ENCODE measurements around the gene NDUFA12. TPM values are rescaled to one million over a fixed set of nuclear protein-coding genes. Genes with fewer than 3 reads are reported as not detected.

The NDUFA12 gene
- total RNA-seq, 1 donor from 2014 or later: 86.5 TPM

- no peak for TF ChIP-seq CTCF (IDR thresholded peaks at IDR 0.05; ENCODE audit: unreplicated experiment)
- Mint-ChIP-seq H3K4me3 (ENCODE audit: low read depth) (no peak overlapping the region), H3K27me3 (no peaks in the 10 kb centered on the region), H3K27ac (no peak overlapping the region), H3K9me3 (ENCODE audit: low read depth) (no peaks in the 10 kb centered on the region), H3K4me1 (ENCODE audit: low read depth) (no peaks in the 10 kb centered on the region), H3K36me3 (ENCODE audit: insufficient read depth) (peaks cover 2% of the 10 kb centered on the region)
- no peak for DNase-seq (ENCODE audit: low spot score, unreplicated experiment)
Measured at GRCh38 chr12:94965982-94966630, 37.4 kb downstream of the NDUFA12 start.

GRCh38 chr12:94963649-94964048 lies 39.8 kb downstream of the NDUFA12 start:
- Mint-ChIP-seq H3K27me3 (no peaks in the 10 kb centered on the region), H3K4me1 (ENCODE audit: low read depth) (peaks cover 3% of the 10 kb centered on the region)
- TF ChIP-seq CTCF (IDR thresholded peaks at IDR 0.05; ENCODE audit: unreplicated experiment): no peak

DNA sequence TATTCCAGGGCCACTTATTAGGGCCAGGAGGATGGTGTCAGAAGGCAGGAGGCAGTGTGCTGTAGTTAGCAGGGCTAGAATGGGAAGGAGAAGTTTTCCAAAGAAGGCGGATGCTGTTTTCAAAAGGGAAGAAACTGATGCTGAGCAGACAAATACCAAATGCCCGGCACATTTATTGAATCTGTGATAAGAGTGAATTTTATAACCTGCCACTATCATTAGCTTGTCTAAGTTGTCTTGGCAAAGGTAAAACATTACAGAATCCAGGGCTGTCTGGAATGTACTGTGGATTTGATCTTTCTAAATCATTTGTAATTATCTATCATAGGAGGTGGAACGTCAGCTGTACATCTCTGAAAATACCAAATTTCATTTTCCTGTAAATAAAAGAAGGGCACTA lies 40.8 kb downstream of the NDUFA12 start:
- no peaks in the 10 kb centered on the region for H3K27me3 Mint-ChIP-seq
- peaks cover 3% of the 10 kb centered on the region for H3K4me1 Mint-ChIP-seq (ENCODE audit: low read depth)
- H3K9me3 Mint-ChIP-seq (ENCODE audit: low read depth): no peaks in the 10 kb centered on the region
- TF ChIP-seq CTCF (IDR thresholded peaks at IDR 0.05; ENCODE audit: unreplicated experiment): no peak
- no peak overlapping the region for H3K27ac Mint-ChIP-seq
- no peaks in the 10 kb centered on the region for H3K36me3 Mint-ChIP-seq (ENCODE audit: insufficient read depth)
- DNase-seq (ENCODE audit: low spot score, unreplicated experiment): no peak
- no peak overlapping the region for H3K4me3 Mint-ChIP-seq (ENCODE audit: low read depth)

More at GRCh38 chr12:94963649-94964048, 39.8 kb downstream of the NDUFA12 start:
- H3K9me3 Mint-ChIP-seq (ENCODE audit: low read depth): no peaks in the 10 kb centered on the region
- DNase-seq (ENCODE audit: low spot score, unreplicated experiment): no peak
- H3K4me3 Mint-ChIP-seq (ENCODE audit: low read depth): no peak overlapping the region
- no peaks in the 10 kb centered on the region for H3K36me3 Mint-ChIP-seq (ENCODE audit: insufficient read depth)
- no peak overlapping the region for H3K27ac Mint-ChIP-seq

- H3K4me1 Mint-ChIP-seq (ENCODE audit: low read depth): peaks cover 9% of the 10 kb centered on the region
- H3K9me3 Mint-ChIP-seq (ENCODE audit: low read depth): no peaks in the 10 kb centered on the region
- no peaks in the 10 kb centered on the region for H3K36me3 Mint-ChIP-seq (ENCODE audit: insufficient read depth)
- no peak overlapping the region for H3K27ac Mint-ChIP-seq
- no peak overlapping the region for H3K4me3 Mint-ChIP-seq (ENCODE audit: low read depth)
- DNase-seq (ENCODE audit: low spot score, unreplicated experiment): no peak
- no peaks in the 10 kb centered on the region for H3K27me3 Mint-ChIP-seq
- TF ChIP-seq CTCF (IDR thresholded peaks at IDR 0.05; ENCODE audit: unreplicated experiment): no peak
Measured at GRCh38 chr12:94961911-94962310, 41.6 kb downstream of the NDUFA12 start.

- Mint-ChIP-seq H3K4me3 (ENCODE audit: low read depth) (no peak overlapping the region), H3K4me1 (ENCODE audit: low read depth) (peaks cover 12% of the 10 kb centered on the region), H3K27ac (no peak overlapping the region), H3K27me3 (no peaks in the 10 kb centered on the region), H3K9me3 (ENCODE audit: low read depth) (no peaks in the 10 kb centered on the region), H3K36me3 (ENCODE audit: insufficient read depth) (no peaks in the 10 kb centered on the region)
- DNase-seq (ENCODE audit: low spot score, unreplicated experiment): no peak
- TF ChIP-seq CTCF (IDR thresholded peaks at IDR 0.05; ENCODE audit: unreplicated experiment): no peak
Measured at GRCh38 chr12:94961256-94961824, 42.2 kb downstream of the NDUFA12 start.

Data from progenitor cell of endocrine pancreas (in vitro differentiated cells).